ENCODE results near the gene HLA-DOA. TPM values are rescaled to one million over a fixed set of nuclear protein-coding genes. Genes with fewer than 3 reads are reported as not detected.

HLA-DOA gene
- total and polyA plus RNA-seq, 10 of the 15 experiments (the other 5 are each of a cell fraction or from before 2014, with no cell fraction given), result 8.8 to 108 (median 58.3) TPM

- 0% methylated on average over 19 of the region's 19 CpGs for WGBS (ENCODE audit: insufficient coverage, insufficient replicate concordance, low lambda C conversion rate, missing lambda C conversion rate)
- TF ChIP-seq JUNB (IDR thresholded peaks at IDR 0.05) (no peak; the same call in 1 of the 2 replicates), MYB (IDR thresholded peaks at IDR 0.05; ENCODE audit: borderline replicate concordance, low read depth, low read length) (peak; percentile 32; the same call in 1 of the 2 replicates), PRDM15 (CRISPR knock-in tag; IDR thresholded peaks at IDR 0.05) (no peak), CUX1 (IDR thresholded peaks at IDR 0.05; ENCODE audit: insufficient replicate concordance, low read depth, low read length) (no peak), RCOR1 (conservative IDR thresholded peaks at IDR 0.05; ENCODE audit: low read depth, low read length) (no peak), LARP7 (IDR thresholded peaks at IDR 0.05) (peak; percentile 21; the same call in 1 of the 2 replicates), ZBTB40 (IDR thresholded peaks at IDR 0.05; ENCODE audit: borderline replicate concordance) (no peak)
Observed at GRCh38 chr6:32969685-32970412, 39.5 kb downstream of the HLA-DOA start.

More at GRCh38 chr6:32969685-32970412, 39.5 kb downstream of the HLA-DOA start:
- ChIA-PET SMC1A (ENCODE audit: uncharacterized antibody, unreplicated experiment) (interaction anchor here (1.8 to 17.2 kb wide), 6 partner anchors 15 to 130 kb away, joined by 7 to 347 read pairs (median 62); partner anchors contain the start of genes HLA-DMA, HLA-DMB and TAP2), RAD21 (ENCODE audit: unreplicated experiment) (interaction anchor here (0.9 to 12.2 kb wide), 10 partner anchors 14 to 131 kb away, joined by 3 to 224 read pairs (median 20); partner anchors contain the start of genes HLA-DMA, HLA-DMB and TAP2), CTCF (interaction anchor here (0.9 to 13.8 kb wide), 8 partner anchors 11 to 132 kb away, joined by 3 to 243 read pairs (median 24); partner anchors contain the start of genes HLA-DMA, HLA-DMB and TAP2), POLR2A (interaction anchor here (0.8 to 16.6 kb wide), 17 partner anchors 9 to 131 kb away, joined by 3 to 486 read pairs (median 7); partner anchors contain the start of genes HLA-DMA, HLA-DMB, HLA-DPA1 and HLA-DPB1)
- TSS peak; percentile 56 for BruUV-seq (replicated peaks)
- Histone ChIP-seq H3K27ac (ENCODE audit: control insufficient read depth, insufficient read depth) (peak overlapping the region; percentile 100), H3K4me3 (peak overlapping the region; percentile 90), H3K9me3 (replicated peaks; ENCODE audit: control insufficient read depth, insufficient read depth, low read length) (no peaks in the 10 kb centered on the region), H3K79me2 (ENCODE audit: control insufficient read depth, insufficient read depth, low read length) (peaks cover 85% of the 10 kb centered on the region), H3K4me2 (ENCODE audit: control insufficient read depth, insufficient read depth) (peak overlapping the region; percentile 68), H2AFZ (ENCODE audit: control insufficient read depth, low read depth, low read length) (no peak overlapping the region), H3K9ac (ENCODE audit: control insufficient read depth, insufficient read depth, low read length) (peak overlapping the region; percentile 100), H4K20me1 (ENCODE audit: control insufficient read depth, insufficient read depth) (peaks cover 23% of the 10 kb centered on the region), H3K4me1 (ENCODE audit: control insufficient read depth, insufficient read depth, low read length) (peaks cover 8% of the 10 kb centered on the region), H3K27me3 (replicated peaks in 1 of 2; ENCODE audit: control insufficient read depth in 2 of 2, insufficient read depth in 2 of 2, low read length in 1 of 2) (no peaks in the 10 kb centered on the region), H3K36me3 (ENCODE audit: control insufficient read depth in 2 of 2, insufficient read depth in 2 of 2, low read length in 1 of 2) (peaks cover 16 to 20% of the 10 kb centered on the region in 2 experiments)
- FAIRE-seq (no peak), DNase-seq (ENCODE audit: low read depth, low spot score) (no peak), ATAC-seq (no peak; the same call in 2 of the 3 replicates)
- in situ Hi-C loops (cut with MboI) (loop anchor here (25.0 kb wide), 2 partner anchors 1408 to 1692 kb away; partner anchors contain the start of gene LTA), intact Hi-C loops (cut with micrococcal nuclease; ENCODE audit: unreplicated experiment) (loop anchor here (2.0 to 5.0 kb wide), 3 partner anchors 17 to 128 kb away; partner anchors contain the start of genes HLA-DMA and PSMB8)
